ENCODE data around the gene NOL4L.
"Not testable (repeated sequence)": the region's sequence is repeated elsewhere in the genome, so short reads cannot be mapped to it uniquely, and the experiment has no call there.

The NOL4L gene

DNA sequence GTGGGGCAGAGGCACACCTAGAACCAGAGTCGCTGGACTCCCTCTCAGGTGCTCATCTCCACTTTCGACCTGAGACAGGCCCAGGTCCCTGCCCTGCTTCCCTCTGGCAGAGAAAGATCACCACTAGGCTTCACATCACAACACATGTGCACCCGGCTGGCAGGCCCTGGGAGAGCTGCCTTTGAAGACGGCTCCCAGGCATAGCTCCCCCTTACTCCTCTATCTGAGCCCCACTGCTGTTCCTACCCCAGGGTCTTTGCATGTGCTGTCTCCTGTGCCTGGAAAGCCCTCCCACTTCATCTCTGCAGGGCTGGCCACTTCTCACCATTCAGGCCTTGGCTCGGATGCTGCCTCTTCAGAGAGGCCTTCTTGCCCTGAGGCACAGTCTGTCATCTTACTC lies 89.2 kb downstream of the NOL4L start:
- TF ChIP-seq BACH2 (CRISPR knock-in tag; IDR thresholded peaks at IDR 0.05; ENCODE audit: borderline replicate concordance) (no peak), SNAI2 (CRISPR knock-in tag; IDR thresholded peaks at IDR 0.05) (no peak), PPARA (CRISPR knock-in tag; IDR thresholded peaks at IDR 0.05; ENCODE audit: borderline replicate concordance) (no peak), ESRRG (CRISPR knock-in tag; IDR thresholded peaks at IDR 0.05) (no peak), CSRNP3 (CRISPR knock-in tag; IDR thresholded peaks at IDR 0.05) (no peak), CSDC2 (CRISPR knock-in tag; IDR thresholded peaks at IDR 0.05) (no peak), ARNTL (CRISPR knock-in tag; IDR thresholded peaks at IDR 0.05; ENCODE audit: borderline replicate concordance, low read depth) (no peak), TOX (CRISPR knock-in tag; IDR thresholded peaks at IDR 0.05; ENCODE audit: borderline replicate concordance) (no peak), TCF4 (CRISPR knock-in tag; IDR thresholded peaks at IDR 0.05; ENCODE audit: borderline replicate concordance) (no peak)
- TF ChIP-seq, protein P1, sequence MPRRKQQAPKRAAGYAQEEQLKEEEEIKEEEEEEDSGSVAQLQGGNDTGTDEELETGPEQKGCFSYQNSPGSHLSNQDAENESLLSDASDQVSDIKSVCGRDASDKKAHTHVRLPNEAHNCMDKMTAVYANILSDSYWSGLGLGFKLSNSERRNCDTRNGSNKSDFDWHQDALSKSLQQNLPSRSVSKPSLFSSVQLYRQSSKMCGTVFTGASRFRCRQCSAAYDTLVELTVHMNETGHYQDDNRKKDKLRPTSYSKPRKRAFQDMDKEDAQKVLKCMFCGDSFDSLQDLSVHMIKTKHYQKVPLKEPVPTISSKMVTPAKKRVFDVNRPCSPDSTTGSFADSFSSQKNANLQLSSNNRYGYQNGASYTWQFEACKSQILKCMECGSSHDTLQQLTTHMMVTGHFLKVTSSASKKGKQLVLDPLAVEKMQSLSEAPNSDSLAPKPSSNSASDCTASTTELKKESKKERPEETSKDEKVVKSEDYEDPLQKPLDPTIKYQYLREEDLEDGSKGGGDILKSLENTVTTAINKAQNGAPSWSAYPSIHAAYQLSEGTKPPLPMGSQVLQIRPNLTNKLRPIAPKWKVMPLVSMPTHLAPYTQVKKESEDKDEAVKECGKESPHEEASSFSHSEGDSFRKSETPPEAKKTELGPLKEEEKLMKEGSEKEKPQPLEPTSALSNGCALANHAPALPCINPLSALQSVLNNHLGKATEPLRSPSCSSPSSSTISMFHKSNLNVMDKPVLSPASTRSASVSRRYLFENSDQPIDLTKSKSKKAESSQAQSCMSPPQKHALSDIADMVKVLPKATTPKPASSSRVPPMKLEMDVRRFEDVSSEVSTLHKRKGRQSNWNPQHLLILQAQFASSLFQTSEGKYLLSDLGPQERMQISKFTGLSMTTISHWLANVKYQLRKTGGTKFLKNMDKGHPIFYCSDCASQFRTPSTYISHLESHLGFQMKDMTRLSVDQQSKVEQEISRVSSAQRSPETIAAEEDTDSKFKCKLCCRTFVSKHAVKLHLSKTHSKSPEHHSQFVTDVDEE (CRISPR knock-in tag; IDR thresholded peaks at IDR 0.05): no peak
- no peak for ATAC-seq

DNA sequence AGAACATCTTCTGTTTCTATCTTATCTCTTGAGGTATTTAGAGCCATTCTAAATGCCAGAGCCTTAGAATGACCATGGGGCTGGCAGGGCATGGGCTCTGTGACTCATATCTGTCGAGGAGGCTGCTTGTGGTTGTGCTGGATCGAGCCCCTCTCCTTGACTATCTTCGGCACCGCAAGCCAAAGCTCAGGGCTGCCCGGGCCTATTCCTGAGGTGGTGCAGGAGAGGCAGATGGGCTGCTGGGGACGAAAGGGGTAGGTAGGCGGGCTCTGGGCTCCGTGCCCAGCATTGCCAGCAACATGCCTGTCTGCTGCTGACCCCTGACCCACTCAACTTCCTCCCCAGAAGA lies 89.9 kb downstream of the NOL4L start:
- TF ChIP-seq ZNF70 (CRISPR knock-in tag; IDR thresholded peaks at IDR 0.05): no peak
- TF ChIP-seq SNAI2 (CRISPR knock-in tag; IDR thresholded peaks at IDR 0.05): no peak
- no peak for TF ChIP-seq ARNTL (CRISPR knock-in tag; IDR thresholded peaks at IDR 0.05; ENCODE audit: borderline replicate concordance, low read depth)
- TF ChIP-seq PATZ1 (CRISPR knock-in tag; IDR thresholded peaks at IDR 0.05; ENCODE audit: borderline replicate concordance): no peak
- TF ChIP-seq ZNF8 (CRISPR knock-in tag; IDR thresholded peaks at IDR 0.05): no peak
- no peak for TF ChIP-seq GLIS3 (CRISPR knock-in tag; IDR thresholded peaks at IDR 0.05)
- no peak for TF ChIP-seq ZC3H10 (CRISPR knock-in tag; IDR thresholded peaks at IDR 0.05)
- no peak for TF ChIP-seq CSRNP3 (CRISPR knock-in tag; IDR thresholded peaks at IDR 0.05)
- TF ChIP-seq TOX (CRISPR knock-in tag; IDR thresholded peaks at IDR 0.05; ENCODE audit: borderline replicate concordance): no peak

DNA sequence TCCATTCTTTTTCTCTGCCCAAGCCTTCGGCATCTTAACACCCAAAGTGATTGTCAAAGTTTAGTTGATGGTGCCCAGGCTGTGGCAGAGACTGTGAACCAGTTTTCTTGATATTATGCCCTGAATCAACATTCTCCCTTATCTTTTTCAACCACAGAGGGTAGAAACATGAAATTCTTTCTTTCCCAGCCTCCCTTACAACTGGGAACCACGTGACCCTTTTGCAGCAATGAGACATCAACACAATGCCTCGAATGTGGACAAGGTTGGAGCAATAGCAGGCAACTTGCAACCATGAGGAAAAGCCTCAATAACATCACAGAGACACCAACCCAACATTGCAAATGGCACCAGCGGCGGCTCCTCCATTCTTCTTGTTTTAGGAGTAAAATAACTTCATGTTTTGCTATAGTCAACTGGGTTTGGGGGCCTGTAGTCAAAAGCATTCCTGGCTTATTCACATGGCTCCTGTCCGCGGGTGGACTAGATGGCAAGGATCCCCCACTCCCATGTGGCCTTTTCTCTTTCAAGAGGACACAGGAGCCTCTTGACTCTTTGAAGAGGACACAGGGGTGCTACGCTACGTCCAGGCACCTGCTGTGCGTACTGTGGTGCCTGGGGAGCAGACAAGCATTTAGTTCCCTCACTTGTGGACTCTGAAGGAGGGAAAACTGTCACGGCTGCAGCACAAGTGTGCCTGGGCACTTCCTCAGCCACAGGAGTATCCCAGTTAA lies 90.5 kb downstream of the NOL4L start:
- no peak for ATAC-seq
- TF ChIP-seq ZC3H10 (CRISPR knock-in tag; IDR thresholded peaks at IDR 0.05): no peak

More for the DNA sequence above, 89.9 kb downstream of the NOL4L start:
- ATAC-seq: no peak; the same call in 2 of the 3 replicates

GRCh38 chr20:32493356-32493755 lies 91.8 kb downstream of the NOL4L start:
- no peak for TF ChIP-seq GLIS3 (CRISPR knock-in tag; IDR thresholded peaks at IDR 0.05)
- no peak for TF ChIP-seq CSRNP3 (CRISPR knock-in tag; IDR thresholded peaks at IDR 0.05)
- no peak for TF ChIP-seq ARNTL (CRISPR knock-in tag; IDR thresholded peaks at IDR 0.05; ENCODE audit: borderline replicate concordance, low read depth)
- TF ChIP-seq ZFP3 (CRISPR knock-in tag; IDR thresholded peaks at IDR 0.05): no peak
- TF ChIP-seq TCF4 (CRISPR knock-in tag; IDR thresholded peaks at IDR 0.05; ENCODE audit: borderline replicate concordance): no peak
- TF ChIP-seq ZNF565 (CRISPR knock-in tag; conservative IDR thresholded peaks at IDR 0.05; ENCODE audit: low read depth): no peak
- no peak for TF ChIP-seq BACH2 (CRISPR knock-in tag; IDR thresholded peaks at IDR 0.05; ENCODE audit: borderline replicate concordance)
- no peak for ATAC-seq

DNA sequence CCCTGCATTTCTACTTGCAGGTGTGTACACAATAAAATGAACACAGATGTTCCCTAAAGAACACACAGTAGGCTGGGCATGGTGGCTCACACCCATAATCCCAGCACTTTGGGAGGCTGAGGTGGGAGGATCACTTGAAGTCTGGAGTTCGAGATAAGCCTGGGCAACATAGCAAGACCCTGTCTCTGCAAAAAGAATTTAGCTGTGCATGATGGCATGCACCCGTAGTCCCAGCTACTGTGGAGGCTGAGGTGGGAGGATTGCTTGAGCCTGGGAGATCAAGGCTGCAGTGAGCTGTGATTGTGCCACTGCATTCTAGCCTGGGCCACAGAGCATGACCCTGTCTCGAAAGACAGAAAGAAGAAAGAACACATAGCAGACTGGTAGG lies 93.4 kb downstream of the NOL4L start:
- not testable (repeated sequence) for ATAC-seq

All from SK-N-SH treated with all-trans-retinoic acid at 6 μM for 48 hours (cell line).